SK-N-SH (cell line): ENCODE results near the gene RPL22. TPM values are rescaled to one million over a fixed set of nuclear protein-coding genes. Genes with fewer than 3 reads are reported as not detected.

Experiments
- CTCF ChIA-PET: fragments of 300-600, 350-600 bp; formaldehyde crosslinking; extraction: SDS; loops from one replicate; lab custom pipeline; 2021; lab: Yijun Ruan, JAX
- POLR2A ChIA-PET: fragments of 350-600 bp; sonication (Branson Sonifier 250); formaldehyde crosslinking; extraction: SDS; loops from one replicate; lab custom pipeline; 2020; ENCODE audit warnings: antibody characterized with exemption, inconsistent platforms; lab: Yijun Ruan, JAX
- DNase-seq: peaks from one replicate; pipeline ENCODE4 v3.0.0; 2012
- H2AFZ ChIP-seq: fragments of 200-600 bp; sonication (generic); 2 replicates; pipeline ENCODE4 v1.8.1; 2016; ENCODE audit warnings: antibody characterized with exemption, mild to moderate bottlenecking, low read depth
- H3F3A ChIP-seq: fragments of 200-600 bp; sonication (generic); replicated peaks from 2 replicates; pipeline ENCODE3; 2016; ENCODE audit warnings: antibody characterized with exemption, mild to moderate bottlenecking; ENCODE audit not compliant: insufficient read depth
- H3K27ac ChIP-seq, 2 experiments: fragments of 200-500 bp in 1 of 2; fragments of 200-600 bp in 1 of 2; sonication (Bioruptor generic) in 1 of 2; sonication (generic), shearing (Covaris generic) in 1 of 2; 2 replicates each; pipeline versions ENCODE4 v1.5.1 to v1.6.1; 2014 to 2016; ENCODE audit warnings: low read depth in 2 of 2, inconsistent platforms in 1 of 2, low read length in 1 of 2, mild to moderate bottlenecking in 1 of 2, mixed read lengths in 1 of 2
- H3K27me3 ChIP-seq: fragments of 200-600 bp; sonication (generic), shearing (Covaris generic); 2 replicates; pipeline ENCODE4 v1.6.1; 2016; ENCODE audit warnings: mixed run types; ENCODE audit not compliant: insufficient read depth
- H3K36me3 ChIP-seq, 2 experiments: fragments of 200-500 bp in 1 of 2; fragments of 200-600 bp in 1 of 2; sonication (Bioruptor generic) in 1 of 2; sonication (generic) in 1 of 2; replicated peaks in 1 of 2; 2 replicates each; pipeline versions ENCODE3 to v1.5.1; 2014 to 2016; ENCODE audit warnings: low read length in 1 of 2, mild to moderate bottlenecking in 1 of 2; ENCODE audit not compliant: insufficient read depth in 2 of 2, control insufficient read depth in 1 of 2
- H3K4me1 ChIP-seq, 2 experiments: fragments of 200-500 bp in 1 of 2; fragments of 200-600 bp in 1 of 2; sonication (Bioruptor generic) in 1 of 2; sonication (generic), shearing (Covaris generic) in 1 of 2; 2 replicates each; pipeline versions ENCODE4 v1.5.1 to v1.6.1; 2014 to 2016; ENCODE audit warnings: low read depth in 1 of 2, low read length in 1 of 2, mixed run types in 1 of 2; ENCODE audit not compliant: insufficient read depth in 2 of 2, control insufficient read depth in 1 of 2
- H3K4me2 ChIP-seq: fragments of 200-600 bp; sonication (generic), shearing (Covaris generic); 2 replicates; pipeline ENCODE4 v1.6.1; 2017; ENCODE audit warnings: mixed run types
- H3K4me3 ChIP-seq, 2 experiments: fragments of 200-500 bp in 1 of 2; fragments of 200-600 bp in 1 of 2; sonication (Bioruptor generic) in 1 of 2; sonication (generic), shearing (Covaris generic) in 1 of 2; 2 replicates each; pipeline versions ENCODE4 v1.5.1 to v1.8.1; 2014 to 2016; ENCODE audit warnings: low read depth in 2 of 2, inconsistent platforms in 1 of 2, low read length in 1 of 2, mild to moderate bottlenecking in 1 of 2, mixed read lengths in 1 of 2, moderate library complexity in 1 of 2
- H3K79me2 ChIP-seq: fragments of 200-600 bp; sonication (generic); 2 replicates; pipeline ENCODE4 v1.8.1; 2017; ENCODE audit warnings: mild to moderate bottlenecking; ENCODE audit not compliant: insufficient read depth
- H3K9ac ChIP-seq: fragments of 200-600 bp; sonication (generic); 2 replicates; pipeline ENCODE4 v1.6.1; 2017; ENCODE audit warnings: mixed run types
- H3K9me2 ChIP-seq: fragments of 200-600 bp; sonication (generic); 2 replicates; pipeline ENCODE4 v1.6.1; 2017; ENCODE audit warnings: mixed run types
- H3K9me3 ChIP-seq: fragments of 200-600 bp; sonication (generic); 2 replicates; pipeline ENCODE4 v1.6.1; 2017; ENCODE audit warnings: mixed run types, mild to moderate bottlenecking, moderate library complexity
- H4K20me1 ChIP-seq: fragments of 200-600 bp; sonication (generic); 2 replicates; pipeline ENCODE4 v1.6.1; 2017; ENCODE audit warnings: mild to moderate bottlenecking, mixed run types; ENCODE audit not compliant: insufficient read depth
- CHD2 ChIP-seq: fragments of 150-350 bp; IDR thresholded peaks from 2 replicates; pipeline ENCODE4 v1.6.1; 2018; ENCODE audit warnings: low read length; ENCODE audit not compliant: partially characterized antibody
- ELF1 ChIP-seq: IDR thresholded peaks from 2 replicates; pipeline ENCODE4 v1.4.0; 2012
- EZH2phosphoT487 ChIP-seq: fragments of 200-600 bp; sonication (generic); IDR thresholded peaks from 2 replicates; pipeline ENCODE4 v1.6.1; 2017; ENCODE audit warnings: low read depth, mixed run types, mild to moderate bottlenecking, antibody characterized with exemption, moderate library complexity, borderline replicate concordance
- FOSL2 ChIP-seq: IDR thresholded peaks from 2 replicates; pipeline ENCODE4 v1.4.0; 2012; ENCODE audit warnings: low read depth, mild to moderate bottlenecking, moderate library complexity, borderline replicate concordance
- FOXJ3 ChIP-seq: sonication (generic); formaldehyde crosslinking; IDR thresholded peaks from 2 replicates; pipeline ENCODE4 v1.5.1; 2020; ENCODE audit warnings: mild to moderate bottlenecking, missing genetic modification reagents
- JUND ChIP-seq: IDR thresholded peaks from 2 replicates; pipeline ENCODE4 v1.4.0; 2012
- MXI1 ChIP-seq: IDR thresholded peaks from 2 replicates; pipeline ENCODE4 v1.6.1; 2012; ENCODE audit warnings: mild to moderate bottlenecking, low read depth, low read length, improper control_type of control experiment
- RAD21 ChIP-seq: IDR thresholded peaks from 2 replicates; pipeline ENCODE4 v1.6.1; 2012; ENCODE audit warnings: mild to moderate bottlenecking, low read length
- RCOR1 ChIP-seq: fragments of 150-350 bp; IDR thresholded peaks from 2 replicates; pipeline ENCODE4 v1.6.1; 2017; ENCODE audit warnings: antibody characterized with exemption, low read length
- REST ChIP-seq: IDR thresholded peaks from 2 replicates; pipeline ENCODE4 v1.6.1; 2012; ENCODE audit warnings: mild to moderate bottlenecking, low read depth, low read length, moderate library complexity
- RFX5 ChIP-seq: IDR thresholded peaks from 2 replicates; pipeline ENCODE4 v1.6.1; 2012; ENCODE audit warnings: mild to moderate bottlenecking, improper control_type of control experiment, low read length
- RXRA ChIP-seq: IDR thresholded peaks from 2 replicates; pipeline ENCODE4 v1.4.0; 2012; ENCODE audit warnings: low read depth, mild to moderate bottlenecking, borderline replicate concordance
- SIN3A ChIP-seq: IDR thresholded peaks from 2 replicates; pipeline ENCODE4 v1.6.1; 2012; ENCODE audit warnings: low read depth, mild to moderate bottlenecking, low read length, moderate library complexity, borderline replicate concordance
- TCF12 ChIP-seq: IDR thresholded peaks from 2 replicates; pipeline ENCODE4 v1.4.0; 2012
- YY1 ChIP-seq: IDR thresholded peaks from 2 replicates; pipeline ENCODE4 v1.4.0; 2012; ENCODE audit warnings: low read depth, mild to moderate bottlenecking
- WGBS: methylation state at CpG from one replicate; pipeline ENCODE4 v1.1.6; 2017; ENCODE audit warnings: low lambda C conversion rate; 5-methylcytosine and 5-hydroxymethylcytosine counted together
- polyA plus RNA-seq, 3 experiments: library from polyadenylated mRNA; depleted of rRNA; stranded (reverse); fragments of >200 nt; gene quantifications; 2 replicates each; pipeline ENCODE4 v1.2.3, GENCODE V29; 2012
- TF ChIP-seq, protein P1 (sequence below): IDR thresholded peaks from 2 replicates; pipeline ENCODE4; 2012

The RPL22 gene
- polyA plus RNA-seq, 1 of the 3 experiments (the other 2 are of a cell fraction), result 140 TPM

- TF ChIP-seq, protein P1, sequence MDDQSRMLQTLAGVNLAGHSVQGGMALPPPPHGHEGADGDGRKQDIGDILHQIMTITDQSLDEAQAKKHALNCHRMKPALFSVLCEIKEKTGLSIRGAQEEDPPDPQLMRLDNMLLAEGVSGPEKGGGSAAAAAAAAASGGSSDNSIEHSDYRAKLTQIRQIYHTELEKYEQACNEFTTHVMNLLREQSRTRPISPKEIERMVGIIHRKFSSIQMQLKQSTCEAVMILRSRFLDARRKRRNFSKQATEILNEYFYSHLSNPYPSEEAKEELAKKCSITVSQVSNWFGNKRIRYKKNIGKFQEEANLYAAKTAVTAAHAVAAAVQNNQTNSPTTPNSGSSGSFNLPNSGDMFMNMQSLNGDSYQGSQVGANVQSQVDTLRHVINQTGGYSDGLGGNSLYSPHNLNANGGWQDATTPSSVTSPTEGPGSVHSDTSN, result no peak
- TF ChIP-seq FOXJ3 (CRISPR knock-in tag) (no peak), MXI1 (no peak), CHD2 (no peak), SIN3A (no peak), FOSL2 (no peak), REST (no peak), RFX5 (no peak), JUND (no peak), RCOR1 (no peak)
- no peaks in the 10 kb centered on the region for H3K79me2 ChIP-seq
- ChIA-PET POLR2A (no interaction called here), CTCF (no interaction called here)
- H3K4me1 ChIP-seq, result peaks cover 0 to 2% of the 10 kb centered on the region in 2 experiments; a peak in 1 of 4 replicates
- no peaks in the 10 kb centered on the region for H3K9me3 ChIP-seq
- WGBS, result 57% methylated on average over 2 of the region's 4 CpGs
- no peak overlapping the region for H2AFZ ChIP-seq
- no peaks in the 10 kb centered on the region for H3K27me3 ChIP-seq
- H3K27ac ChIP-seq, result no peak overlapping the region
- no peaks in the 10 kb centered on the region for H4K20me1 ChIP-seq
- H3K36me3 ChIP-seq, result no peaks in the 10 kb centered on the region
- H3K9ac ChIP-seq, result no peak overlapping the region
- H3K4me3 ChIP-seq, result no peak overlapping the region
- no peak overlapping the region for H3K4me2 ChIP-seq
- no peaks in the 10 kb centered on the region for H3F3A ChIP-seq
- DNase-seq, result no peak
- H3K9me2 ChIP-seq, result no peaks in the 10 kb centered on the region
These were observed 56.0 kb downstream of the RPL22 start for GRCh38 chr1:6143395-6143794.

DNA sequence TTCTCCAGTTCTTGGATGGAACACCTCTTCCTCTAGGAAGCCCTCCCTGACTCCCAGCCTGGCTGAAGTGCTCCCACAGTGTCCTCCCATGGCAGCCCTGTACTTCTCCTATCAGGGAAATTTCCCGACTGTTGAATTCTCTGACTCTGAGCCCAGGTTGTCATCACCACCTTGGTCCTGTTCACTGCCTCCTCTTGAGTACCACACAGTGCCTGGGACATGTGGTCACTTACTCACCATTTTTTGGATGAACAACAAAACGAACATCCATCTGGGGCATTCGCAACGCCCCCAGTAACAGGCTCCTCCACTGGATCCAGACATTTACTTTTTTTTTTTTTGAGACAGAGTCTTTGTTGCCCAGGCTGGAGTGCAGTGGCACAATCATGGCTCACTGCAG, 56.7 kb downstream of the RPL22 start:
- Histone ChIP-seq H3K27me3 (no peaks in the 10 kb centered on the region), H3K4me1 (no peaks in the 10 kb centered on the region), H3K9me2 (no peaks in the 10 kb centered on the region), H3K36me3 (no peaks in the 10 kb centered on the region), H2AFZ (no peak overlapping the region), H3K9me3 (no peaks in the 10 kb centered on the region), H4K20me1 (no peaks in the 10 kb centered on the region), H3K4me2 (no peak overlapping the region), H3K27ac (no peak overlapping the region), H3F3A (no peaks in the 10 kb centered on the region), H3K79me2 (no peaks in the 10 kb centered on the region), H3K4me3 (no peak overlapping the region), H3K9ac (no peak overlapping the region)
- no peak for DNase-seq
- ChIA-PET CTCF (no interaction called here), POLR2A (no interaction called here)
- no peak for TF ChIP-seq ELF1
- no peak for TF ChIP-seq TCF12
- TF ChIP-seq RXRA, result no peak
- no peak for TF ChIP-seq RAD21
- TF ChIP-seq, protein P1, result no peak
- no peak for TF ChIP-seq FOSL2
- no peak for TF ChIP-seq EZH2phosphoT487
- TF ChIP-seq JUND, result no peak
- no peak for TF ChIP-seq YY1
- no peak for TF ChIP-seq RFX5
- WGBS, result 55% methylated on average over 4 of the region's 4 CpGs
